ENCODE measurements around the gene IL20RB. TPM values are rescaled to one million over a fixed set of nuclear protein-coding genes. Genes with fewer than 3 reads are reported as not detected.

IL20RB gene
- 0.16 and 1.1 TPM in 2 replicates for total RNA-seq

GRCh38 chr3:136957751-136958288 is at the start of gene IL20RB:
Gene IL20RB (plus strand): TSS chr3:136957983. CDS start chr3:136958114, 131 bp downstream.

Other genes starting within 250 kb of the IL20RB start
- 31.6 and 42.5 TPM in 2 replicates for gene STAG1, start 205.6 kb upstream of the IL20RB start, total RNA-seq
- gene SLC35G2, start 138.9 kb upstream of the IL20RB start, total RNA-seq, result 16.8 and 27.5 TPM in 2 replicates
- 99.9 and 140 TPM in 2 replicates for gene NCK1, start 95.8 kb upstream of the IL20RB start, total RNA-seq